ENCODE data around the gene GAL.

- no peak for TF ChIP-seq CTCF (conservative IDR thresholded peaks at IDR 0.05; ENCODE audit: low read length)
- no peak for TF ChIP-seq EZH2phosphoT487 (IDR thresholded peaks at IDR 0.05; ENCODE audit: borderline replicate concordance)
Measured at GRCh38 chr11:68664906-68665305, 19.4 kb upstream of the GAL start.
